HG03097 (cell line): ENCODE measurements around the gene CCNA1.

ENCODE experiments used
- ATAC-seq: cut with Tn5 transposase; IDR thresholded peaks from one replicate; pipeline ENCODE4 v1.9.1; 2021; ENCODE audit not compliant: unreplicated experiment, low FRiP score

Gene CCNA1

DNA sequence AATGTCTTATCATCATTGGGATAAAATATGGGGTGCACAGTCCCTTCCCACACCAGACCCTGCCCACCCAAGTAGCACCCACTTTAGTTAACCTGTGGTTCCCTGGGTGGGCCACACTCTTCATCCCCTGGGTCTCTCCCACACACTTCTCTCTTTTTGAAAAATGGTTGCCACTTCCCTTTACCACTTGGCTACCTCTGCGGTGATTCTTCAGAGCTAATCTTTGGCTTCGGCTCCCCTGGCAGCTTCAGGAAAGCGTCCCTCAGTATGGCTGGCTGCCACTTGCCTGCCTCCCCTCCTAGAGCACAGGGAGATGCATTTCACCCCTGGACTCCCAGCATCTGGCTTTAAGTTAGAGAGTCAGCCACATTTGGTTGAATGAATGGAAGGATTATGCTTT is 18.2 kb downstream of the CCNA1 start:
- no peak for ATAC-seq

GRCh38 chr13:36453516-36453915 is 21.2 kb downstream of the CCNA1 start:
- no peak for ATAC-seq

DNA sequence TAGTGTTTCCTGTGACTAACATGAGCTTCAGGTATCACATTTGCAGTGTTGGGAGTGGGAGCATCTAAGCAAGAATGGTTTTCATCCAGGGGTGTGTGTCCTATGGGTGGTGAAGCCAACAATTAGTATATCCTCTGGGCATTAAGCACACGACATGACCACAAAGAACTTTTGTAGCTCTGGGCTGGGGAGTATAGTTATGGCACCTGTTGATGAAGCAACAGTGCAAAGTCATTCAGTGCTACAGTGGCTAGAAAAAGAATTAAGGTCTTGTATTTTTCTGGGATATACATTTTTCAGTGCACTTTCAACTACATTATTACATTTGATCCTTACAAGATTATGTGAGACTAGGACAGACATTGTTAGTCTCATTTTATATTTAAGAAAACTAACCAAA is 21.8 kb downstream of the CCNA1 start:
- ATAC-seq = no peak

- no peak for ATAC-seq
These were observed 22.7 kb downstream of the CCNA1 start for GRCh38 chr13:36454987-36455386.

DNA sequence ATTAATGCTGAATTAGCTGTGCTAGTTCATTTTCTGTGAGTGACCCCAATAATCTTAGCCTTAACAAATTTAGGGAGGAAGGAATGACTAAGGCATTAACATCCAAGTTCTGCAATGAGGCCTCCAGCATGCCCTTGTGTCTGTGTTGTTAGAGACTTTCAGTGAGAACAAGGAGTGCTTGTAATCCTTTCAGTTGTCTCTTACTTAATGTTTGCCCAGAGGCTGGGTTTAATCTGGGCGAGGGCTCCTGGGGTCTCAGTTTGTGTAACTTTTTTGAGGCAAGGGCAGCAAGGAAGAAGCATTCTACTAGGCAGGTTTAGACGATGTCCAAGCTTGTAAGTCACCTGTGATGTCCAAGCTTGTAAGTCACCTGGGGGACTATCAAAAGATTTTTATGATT is 24.3 kb downstream of the CCNA1 start:
- ATAC-seq = no peak

- ATAC-seq = no peak
These were observed 29.2 kb downstream of the CCNA1 start for GRCh38 chr13:36461506-36461905.

GRCh38 chr13:36475468-36475867 is 43.2 kb downstream of the CCNA1 start:
- no peak for ATAC-seq

DNA sequence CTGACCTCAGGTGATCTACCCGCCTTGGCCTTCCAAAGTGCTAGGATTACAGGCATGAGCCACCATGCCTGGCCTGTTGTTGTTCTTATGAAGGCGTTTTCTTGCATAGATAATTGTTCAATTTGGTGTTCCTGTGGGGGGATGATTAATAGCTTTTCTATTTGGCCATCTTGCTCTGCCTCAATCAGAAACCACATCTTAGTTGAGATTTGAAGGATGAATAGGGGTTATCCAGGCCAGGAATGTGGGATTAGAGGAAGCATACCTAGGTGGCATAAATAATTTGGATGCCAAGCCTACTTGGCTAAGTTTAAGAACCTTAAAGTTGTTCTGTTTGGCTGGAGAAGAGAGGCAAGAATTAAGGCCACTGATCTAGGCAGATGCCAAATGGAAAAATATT is 44.4 kb downstream of the CCNA1 start:
- ATAC-seq = no peak

DNA sequence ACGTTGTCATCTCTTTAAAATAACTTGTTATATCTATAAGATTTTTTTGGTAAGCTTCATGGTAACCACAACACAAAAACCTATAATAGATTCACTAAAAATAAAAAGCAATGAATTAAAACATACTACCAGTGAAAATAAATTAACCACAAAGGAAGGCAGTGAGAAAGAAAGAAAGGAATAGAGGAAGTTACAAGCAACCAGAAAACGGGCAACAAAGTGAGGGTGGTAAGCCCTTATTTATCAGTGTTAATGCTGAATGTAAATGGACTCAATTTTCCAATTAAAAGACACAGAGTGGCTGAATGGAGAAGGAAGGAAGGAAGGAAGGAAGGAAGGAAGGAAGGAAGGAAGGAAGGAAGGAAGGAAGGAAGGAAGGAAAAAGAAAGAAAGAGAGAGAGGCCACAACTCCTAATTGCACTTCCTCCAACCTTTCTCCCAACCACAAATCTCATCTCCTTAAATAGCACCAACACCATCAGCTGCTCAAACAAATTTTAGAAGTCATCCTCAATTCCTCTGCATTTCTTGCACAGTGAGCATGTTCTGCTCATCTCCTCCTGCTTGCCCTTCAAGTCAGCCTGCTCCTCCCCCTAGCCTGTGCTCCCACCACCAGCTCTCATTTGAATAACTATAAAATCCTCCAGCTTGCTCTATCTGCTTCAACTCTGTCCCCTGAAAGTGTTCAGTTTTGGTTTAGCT is 48.6 kb downstream of the CCNA1 start:
- ATAC-seq = no peak

DNA sequence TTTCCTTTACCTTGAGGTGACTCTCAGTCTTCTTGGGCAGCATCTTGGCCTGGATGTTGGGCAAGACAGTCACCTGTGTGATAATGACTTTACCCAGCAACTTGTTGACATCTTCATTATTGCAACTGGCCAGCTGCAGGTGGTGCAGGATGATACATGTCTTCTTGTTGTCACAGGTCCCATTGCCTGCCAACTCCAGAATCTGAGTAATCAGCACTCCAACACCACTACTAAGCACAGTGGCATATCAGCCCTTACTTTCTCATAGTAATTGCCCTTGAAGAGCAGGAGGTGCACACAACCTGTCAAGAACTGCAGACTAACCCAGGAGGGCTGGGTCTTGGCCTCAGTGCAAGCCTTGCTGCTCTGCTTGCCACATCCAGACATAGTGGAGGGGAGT is 57.8 kb downstream of the CCNA1 start:
- ATAC-seq = no peak
